ENCODE measurements around the gene SPANXN4.

GRCh38 chrX:143002206-143002605 is 23.5 kb upstream of the SPANXN4 start:
- no peak for TF ChIP-seq POLR2AphosphoS5 (IDR thresholded peaks at IDR 0.05; ENCODE audit: low read depth, low read length)
- no peak for TF ChIP-seq POLR2A (IDR thresholded peaks at IDR 0.05; ENCODE audit: low read depth, low read length)
- TF ChIP-seq TAF1 (IDR thresholded peaks at IDR 0.05; ENCODE audit: low read depth, low read length): no peak
- TF ChIP-seq PAX5 (IDR thresholded peaks at IDR 0.05; ENCODE audit: insufficient read depth, low read length, severe bottlenecking): no peak
- TF ChIP-seq SPI1 (IDR thresholded peaks at IDR 0.05; ENCODE audit: low read depth, low read length): no peak
